GM23338 (cell line): Measurements from ENCODE around the gene FRMD1. TPM values are rescaled to one million over a fixed set of nuclear protein-coding genes. Genes with fewer than 3 reads are reported as not detected.

Experiments
- ATAC-seq: fragments of 200-7000 bp; cut with Tn5 transposase; 3 replicates; pipeline ENCODE4 v1.9.1; 2020
- DNase-seq: peaks from one replicate; pipeline ENCODE4 v3.0.0-alpha.2; 2015; ENCODE audit warnings: low spot score
- H2AFZ ChIP-seq: fragments of 200-600 bp; sonication (generic); 2 replicates; pipeline ENCODE4 v1.8.0; 2016; ENCODE audit warnings: antibody characterized with exemption, mild to moderate bottlenecking, moderate library complexity
- H3F3A ChIP-seq: fragments of 200-600 bp; sonication (generic); replicated peaks from 2 replicates; pipeline ENCODE4 v1.8.0; 2017; ENCODE audit warnings: antibody characterized with exemption, mixed run types, low read depth
- H3K27ac ChIP-seq: fragments of 200-600 bp; sonication (generic); 2 replicates; pipeline ENCODE4 v1.6.1; 2016; ENCODE audit warnings: low read depth
- H3K27me3 ChIP-seq: fragments of 200-600 bp; sonication (generic); 2 replicates; pipeline ENCODE4 v1.8.0; 2016; ENCODE audit warnings: mild to moderate bottlenecking, mixed run types, moderate library complexity; ENCODE audit not compliant: insufficient read depth
- H3K36me3 ChIP-seq: fragments of 200-600 bp; sonication (generic); 2 replicates; pipeline ENCODE4 v1.8.0; 2016; ENCODE audit warnings: mild to moderate bottlenecking; ENCODE audit not compliant: insufficient read depth
- H3K4me1 ChIP-seq: fragments of 200-600 bp; sonication (generic); 2 replicates; pipeline ENCODE4 v1.8.0; 2016; ENCODE audit warnings: mild to moderate bottlenecking, moderate library complexity; ENCODE audit not compliant: insufficient read depth
- H3K4me2 ChIP-seq: fragments of 200-600 bp; sonication (generic); 2 replicates; pipeline ENCODE4 v1.7.1; 2017; ENCODE audit warnings: mixed run types
- H3K4me3 ChIP-seq: fragments of 200-600 bp; sonication (generic); 2 replicates; pipeline ENCODE4 v1.6.1; 2016; ENCODE audit warnings: mixed run types
- H3K79me2 ChIP-seq: fragments of 200-600 bp; sonication (generic); replicated peaks from 2 replicates; pipeline ENCODE4 v1.8.0; 2017; ENCODE audit warnings: mild to moderate bottlenecking; ENCODE audit not compliant: insufficient read depth
- H3K9me2 ChIP-seq: fragments of 200-600 bp; sonication (generic); 2 replicates; pipeline ENCODE4 v1.8.0; 2017; ENCODE audit not compliant: insufficient read depth
- H4K20me1 ChIP-seq: fragments of 200-600 bp; sonication (generic); replicated peaks from 2 replicates; pipeline ENCODE4 v1.8.0; 2017; ENCODE audit warnings: mild to moderate bottlenecking; ENCODE audit not compliant: insufficient read depth
- H3K27ac Mint-ChIP-seq: 2 replicates; pipeline ENCODE4 v1.8.0; 2020; ENCODE audit warnings: inconsistent platforms, mild to moderate bottlenecking, moderate library complexity, mixed read lengths
- H3K27me3 Mint-ChIP-seq: 3 replicates; pipeline ENCODE4 v1.8.0; 2022; ENCODE audit warnings: low read depth, mild to moderate bottlenecking, moderate library complexity, mixed read lengths, inconsistent platforms; ENCODE audit not compliant: insufficient read depth, poor library complexity
- H3K36me3 Mint-ChIP-seq: 3 replicates; pipeline ENCODE4 v1.8.0; 2021; ENCODE audit warnings: low read depth, mild to moderate bottlenecking, inconsistent platforms, moderate library complexity, mixed read lengths
- H3K4me1 Mint-ChIP-seq: 3 replicates; pipeline ENCODE4 v1.8.0; 2020; ENCODE audit warnings: mild to moderate bottlenecking, inconsistent platforms, mixed read lengths
- H3K4me3 Mint-ChIP-seq: 3 replicates; pipeline ENCODE4 v1.8.0; 2021; ENCODE audit warnings: moderate library complexity, mild to moderate bottlenecking, inconsistent platforms, mixed read lengths
- H3K9me3 Mint-ChIP-seq: 3 replicates; pipeline ENCODE4 v1.8.0; 2020; ENCODE audit warnings: moderate library complexity, mild to moderate bottlenecking, inconsistent platforms, mixed read lengths
- EZH2 ChIP-seq: fragments of 200-600 bp; sonication (generic); IDR thresholded peaks from one replicate; pipeline ENCODE4 v1.8.0; 2017; ENCODE audit warnings: antibody characterized with exemption, mild to moderate bottlenecking, low read depth; ENCODE audit not compliant: unreplicated experiment
- EZH2phosphoT487 ChIP-seq: fragments of 200-600 bp; sonication (generic); IDR thresholded peaks from one replicate; pipeline ENCODE4 v1.8.1; 2018; ENCODE audit warnings: antibody characterized with exemption; ENCODE audit not compliant: unreplicated experiment
- JUNB ChIP-seq: IDR thresholded peaks from one replicate; pipeline ENCODE4 v1.6.1; 2016; ENCODE audit warnings: antibody characterized with exemption; ENCODE audit not compliant: unreplicated experiment
- NANOG ChIP-seq: IDR thresholded peaks from 2 replicates; pipeline ENCODE4 v1.6.1; 2016; ENCODE audit warnings: antibody characterized with exemption, borderline replicate concordance
- POLR2AphosphoS5 ChIP-seq: IDR thresholded peaks from 2 replicates; pipeline ENCODE4 v1.6.1; 2016; ENCODE audit warnings: antibody characterized with exemption, low read depth
- REST ChIP-seq: IDR thresholded peaks from one replicate; pipeline ENCODE4 v1.6.1; 2018; ENCODE audit warnings: antibody characterized with exemption; ENCODE audit not compliant: unreplicated experiment
- STAT1 ChIP-seq: IDR thresholded peaks from one replicate; pipeline ENCODE4 v1.6.1; 2016; ENCODE audit warnings: antibody characterized with exemption; ENCODE audit not compliant: unreplicated experiment
- ZNF114 ChIP-seq: fragments of 250-450 bp; sonication (Bioruptor Pico); IDR thresholded peaks from 2 replicates; pipeline ENCODE4 v1.5.0; 2020; ENCODE audit warnings: mild to moderate bottlenecking, moderate library complexity
- ZNF331 ChIP-seq: fragments of 250-450 bp; sonication (Bioruptor Pico); IDR thresholded peaks from 2 replicates; pipeline ENCODE4 v1.5.0; 2020; ENCODE audit warnings: low read depth, mild to moderate bottlenecking, moderate library complexity
- polyA plus RNA-seq: library from polyadenylated mRNA; unstranded; fragments of >200 nt; fragmentation: Nextera tagmentation; extraction: Ambion mirVana; gene quantifications from 2 replicates; pipeline ENCODE4 v1.2.1, GENCODE V29; 2016
- total RNA-seq: library from RNA; depleted of rRNA; stranded (reverse); fragments of >200 nt; shearing (Covaris generic); gene quantifications from 2 replicates; pipeline ENCODE4 v1.2.3, GENCODE V29; 2014
- TF ChIP-seq, protein P1 (sequence below): IDR thresholded peaks from 2 replicates; pipeline ENCODE4 v1.6.1; 2016; ENCODE audit warnings: antibody characterized with exemption
- TF ChIP-seq, protein P2 (sequence below), 2 experiments: fragments of 200-600 bp in 1 of 2; sonication (generic) in 1 of 2; conservative IDR thresholded peaks; 2 replicates each; pipeline versions ENCODE4 v1.5.1 to v1.6.1; 2016 to 2017; ENCODE audit warnings: antibody characterized with exemption in 2 of 2, low read depth in 2 of 2, mild to moderate bottlenecking in 2 of 2, moderate library complexity in 1 of 2

FRMD1 gene
- total and polyA plus RNA-seq, 2 experiments from 2014 or later = 1.0 to 2.0 TPM

DNA sequence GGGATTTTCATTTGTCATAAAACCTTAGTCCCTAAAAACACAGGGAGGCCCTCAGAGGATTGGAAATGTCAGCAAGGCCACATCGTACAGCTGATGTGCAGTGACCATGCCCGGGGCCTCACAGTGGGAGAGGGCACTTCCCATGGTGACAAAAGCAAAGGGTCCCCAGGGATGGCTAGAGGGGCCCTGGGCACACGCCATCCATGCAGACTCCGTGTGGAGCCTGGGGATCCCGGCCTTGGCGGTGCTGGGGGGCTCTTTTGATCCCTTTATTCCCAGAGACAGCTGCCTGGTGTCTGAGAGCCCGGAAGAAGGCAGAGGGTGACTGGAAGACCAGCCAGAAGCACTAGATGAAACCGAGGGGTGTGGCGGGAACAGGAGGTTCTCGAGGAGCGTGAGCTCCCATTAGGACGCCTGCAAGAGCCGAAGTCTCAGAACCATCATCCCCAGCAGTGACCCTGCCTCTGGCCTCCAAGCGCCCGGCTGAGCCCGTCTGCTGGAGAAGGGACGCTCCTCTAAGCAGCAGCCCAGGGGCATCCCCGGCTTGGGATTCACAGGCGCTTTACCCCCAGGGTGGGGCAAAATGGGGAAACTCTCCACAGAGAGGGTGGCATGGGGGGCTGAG is 49.1 kb upstream of the FRMD1 start:
- Mint-ChIP-seq H3K36me3 (no peaks in the 10 kb centered on the region; the same call in 2 of the 3 replicates), H3K4me1 (peaks cover 30% of the 10 kb centered on the region), H3K27me3 (peaks cover 19% of the 10 kb centered on the region), H3K9me3 (no peaks in the 10 kb centered on the region; the same call in 2 of the 3 replicates), H3K4me3 (no peak overlapping the region), H3K27ac (no peak overlapping the region)
- Histone ChIP-seq H3K27ac (no peak overlapping the region), H3K9me2 (no peaks in the 10 kb centered on the region), H3K36me3 (no peaks in the 10 kb centered on the region), H3K79me2 (no peaks in the 10 kb centered on the region), H2AFZ (no peak overlapping the region), H3K4me1 (peaks cover 16% of the 10 kb centered on the region), H3K4me3 (no peak overlapping the region), H3K4me2 (no peak overlapping the region), H3F3A (no peaks in the 10 kb centered on the region), H3K27me3 (no peaks in the 10 kb centered on the region), H4K20me1 (no peaks in the 10 kb centered on the region)
- ATAC-seq (no peak), DNase-seq (no peak)
- TF ChIP-seq POLR2AphosphoS5 (no peak), JUNB (no peak), NANOG (no peak), STAT1 (no peak), ZNF331 (CRISPR knock-in tag) (no peak), ZNF114 (CRISPR knock-in tag) (no peak), EZH2 (no peak), REST (no peak), EZH2phosphoT487 (no peak)
- TF ChIP-seq, protein P1, sequence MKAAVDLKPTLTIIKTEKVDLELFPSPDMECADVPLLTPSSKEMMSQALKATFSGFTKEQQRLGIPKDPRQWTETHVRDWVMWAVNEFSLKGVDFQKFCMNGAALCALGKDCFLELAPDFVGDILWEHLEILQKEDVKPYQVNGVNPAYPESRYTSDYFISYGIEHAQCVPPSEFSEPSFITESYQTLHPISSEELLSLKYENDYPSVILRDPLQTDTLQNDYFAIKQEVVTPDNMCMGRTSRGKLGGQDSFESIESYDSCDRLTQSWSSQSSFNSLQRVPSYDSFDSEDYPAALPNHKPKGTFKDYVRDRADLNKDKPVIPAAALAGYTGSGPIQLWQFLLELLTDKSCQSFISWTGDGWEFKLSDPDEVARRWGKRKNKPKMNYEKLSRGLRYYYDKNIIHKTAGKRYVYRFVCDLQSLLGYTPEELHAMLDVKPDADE = no peak
- TF ChIP-seq, protein P2, sequence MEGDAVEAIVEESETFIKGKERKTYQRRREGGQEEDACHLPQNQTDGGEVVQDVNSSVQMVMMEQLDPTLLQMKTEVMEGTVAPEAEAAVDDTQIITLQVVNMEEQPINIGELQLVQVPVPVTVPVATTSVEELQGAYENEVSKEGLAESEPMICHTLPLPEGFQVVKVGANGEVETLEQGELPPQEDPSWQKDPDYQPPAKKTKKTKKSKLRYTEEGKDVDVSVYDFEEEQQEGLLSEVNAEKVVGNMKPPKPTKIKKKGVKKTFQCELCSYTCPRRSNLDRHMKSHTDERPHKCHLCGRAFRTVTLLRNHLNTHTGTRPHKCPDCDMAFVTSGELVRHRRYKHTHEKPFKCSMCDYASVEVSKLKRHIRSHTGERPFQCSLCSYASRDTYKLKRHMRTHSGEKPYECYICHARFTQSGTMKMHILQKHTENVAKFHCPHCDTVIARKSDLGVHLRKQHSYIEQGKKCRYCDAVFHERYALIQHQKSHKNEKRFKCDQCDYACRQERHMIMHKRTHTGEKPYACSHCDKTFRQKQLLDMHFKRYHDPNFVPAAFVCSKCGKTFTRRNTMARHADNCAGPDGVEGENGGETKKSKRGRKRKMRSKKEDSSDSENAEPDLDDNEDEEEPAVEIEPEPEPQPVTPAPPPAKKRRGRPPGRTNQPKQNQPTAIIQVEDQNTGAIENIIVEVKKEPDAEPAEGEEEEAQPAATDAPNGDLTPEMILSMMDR (conservative IDR thresholded peaks at IDR 0.05; ENCODE audit: low read depth in 2 of 2) = no peak
